Measurements from ENCODE around the gene GJD3. TPM values are rescaled to one million over a fixed set of nuclear protein-coding genes. Genes with fewer than 3 reads are reported as not detected.

The GJD3 gene
- total RNA-seq, 4 donors from 2014 or later, result 2.1 TPM; not detected in 3

GRCh38 chr17:40318830-40319391 lies 45.6 kb downstream of the GJD3 start:
- DNase-seq (ENCODE audit: low spot score in 2 of 2), result peak; percentile 72 to 76
- H3K27me3 ChIP-seq, result no peaks in the 10 kb centered on the region
- peaks cover 94% of the 10 kb centered on the region for H3K4me1 ChIP-seq
- no peaks in the 10 kb centered on the region for H3K9me3 ChIP-seq
- H3K4me3 ChIP-seq, result peak overlapping the region; percentile 95
- H3K27ac ChIP-seq, result peak overlapping the region; percentile 96
- no peaks in the 10 kb centered on the region for H3K36me3 ChIP-seq
- 2% methylated on average over 9 of the region's 13 CpGs for WGBS
- TF ChIP-seq POLR2A (IDR thresholded peaks at IDR 0.05), result peak in 1 of 2 donors; percentile 24
- TF ChIP-seq CTCF (IDR thresholded peaks at IDR 0.05), result peak in 1 of 2 donors; percentile 7
- TF ChIP-seq POLR2AphosphoS5 (IDR thresholded peaks at IDR 0.05), result no peak
- no peak for TF ChIP-seq EP300 (IDR thresholded peaks at IDR 0.05)

- Histone ChIP-seq H3K27me3 (no peaks in the 10 kb centered on the region), H3K4me1 (peaks cover 94% of the 10 kb centered on the region), H3K27ac (peak overlapping the region; percentile 96), H3K4me3 (peak overlapping the region; percentile 95), H3K36me3 (no peaks in the 10 kb centered on the region), H3K9me3 (no peaks in the 10 kb centered on the region)
- peak; percentile 97 to 99 for DNase-seq (ENCODE audit: low spot score in 2 of 2)
- TF ChIP-seq EP300 (IDR thresholded peaks at IDR 0.05) (no peak), POLR2AphosphoS5 (IDR thresholded peaks at IDR 0.05) (peak in 1 of 3 donors; percentile 19), POLR2A (IDR thresholded peaks at IDR 0.05) (peak in 1 of 2 donors; percentile 74)
- under 1% methylated on average over 25 of the region's 70 CpGs for WGBS
These were observed 46.4 kb downstream of the GJD3 start for GRCh38 chr17:40317880-40318829.

- Histone ChIP-seq H3K9me3 (no peaks in the 10 kb centered on the region), H3K27me3 (no peaks in the 10 kb centered on the region), H3K4me1 (peaks cover 94% of the 10 kb centered on the region), H3K36me3 (no peaks in the 10 kb centered on the region), H3K27ac (peak overlapping the region; percentile 96), H3K4me3 (peak overlapping the region; percentile 95)
- 1% methylated on average over 6 of the region's 6 CpGs for WGBS
- no peak for TF ChIP-seq POLR2A (IDR thresholded peaks at IDR 0.05)
- no peak for TF ChIP-seq EP300 (IDR thresholded peaks at IDR 0.05)
- no peak for TF ChIP-seq POLR2AphosphoS5 (IDR thresholded peaks at IDR 0.05)
- TF ChIP-seq CTCF (IDR thresholded peaks at IDR 0.05), result peak; percentile 7 to 65
- DNase-seq (ENCODE audit: low spot score in 2 of 2), result peak; percentile 73 to 79
These were observed 47.1 kb downstream of the GJD3 start for GRCh38 chr17:40317345-40317873.

GRCh38 chr17:40316571-40317344 lies 47.8 kb downstream of the GJD3 start:
- Histone ChIP-seq H3K27ac (peak overlapping the region; percentile 96), H3K4me1 (peaks cover 94% of the 10 kb centered on the region), H3K4me3 (peak overlapping the region; percentile 95), H3K9me3 (no peaks in the 10 kb centered on the region), H3K27me3 (no peaks in the 10 kb centered on the region), H3K36me3 (no peaks in the 10 kb centered on the region)
- WGBS, result 22% methylated on average over 14 of the region's 38 CpGs
- TF ChIP-seq POLR2AphosphoS5 (IDR thresholded peaks at IDR 0.05) (no peak), POLR2A (IDR thresholded peaks at IDR 0.05) (no peak), EP300 (IDR thresholded peaks at IDR 0.05) (no peak), CTCF (IDR thresholded peaks at IDR 0.05) (no peak)
- DNase-seq (ENCODE audit: low spot score in 2 of 2), result peak; percentile 87 to 89

Data from suprapubic skin (tissue), 4 donors.